Left renal cortex interstitium (tissue), 4 donors: ENCODE results near the gene PSD4. TPM values are rescaled to one million over a fixed set of nuclear protein-coding genes. Genes with fewer than 3 reads are reported as not detected.

ENCODE experiments used
- DNase-seq, 4 donors: peaks; one replicate each; pipeline ENCODE4 v3.0.0-alpha.2; 2013; ENCODE audit warnings: low read depth in 4 of 4, low spot score in 2 of 4, missing footprints in 1 of 4
- polyA plus RNA-seq, 4 donors: library from polyadenylated mRNA; unstranded; fragments of 120-200 nt; gene quantifications; one replicate each; pipeline ENCODE4 v1.2.1, GENCODE V29; 2013; ENCODE audit not compliant: insufficient read length in 4 of 4

The PSD4 gene
- polyA plus RNA-seq, 4 donors = 9.1 to 17.1 (median 10.7) TPM

DNA sequence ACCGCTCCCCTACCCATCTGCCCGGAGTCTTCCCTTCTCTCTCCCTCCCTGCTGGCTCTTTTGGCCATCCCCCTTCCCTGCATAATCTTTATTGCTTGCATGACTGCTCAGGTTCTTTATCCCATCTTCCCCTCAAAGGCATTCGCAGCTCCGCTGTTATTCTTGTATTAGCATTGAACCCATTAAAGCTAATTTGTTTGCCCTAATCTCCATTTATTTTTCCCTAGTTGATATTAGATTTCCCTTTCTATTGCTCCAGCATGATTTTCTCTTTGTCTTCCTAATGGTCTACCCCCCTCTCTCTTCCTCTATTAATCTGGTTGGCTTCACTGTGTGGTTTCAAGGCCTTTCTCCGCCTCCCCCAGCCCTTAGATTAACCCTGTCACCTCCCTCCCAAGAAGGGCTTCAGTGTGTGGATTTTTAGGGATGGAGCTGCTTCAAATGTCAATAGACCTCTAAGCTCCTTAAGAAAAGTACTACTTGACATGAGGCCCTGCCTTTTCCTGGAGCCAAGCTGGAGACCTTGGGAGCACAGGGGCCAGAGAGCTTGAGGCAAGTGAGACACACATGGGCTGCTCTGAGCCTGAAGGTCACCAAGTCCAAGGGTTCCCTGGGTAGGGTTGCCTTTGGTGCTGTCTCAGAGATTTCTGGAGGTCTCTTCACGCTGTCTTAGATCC is 84.8 kb downstream of the PSD4 start:
- no peak for DNase-seq

Other genes starting within 250 kb of the PSD4 start
- under 1 TPM in 2 of 4 donors, not detected in 2; 0.21 to 0.25 TPM for gene IL36G, start 196.0 kb upstream of the PSD4 start, polyA plus RNA-seq
- not detected for gene IL36A, start 168.5 kb upstream of the PSD4 start, polyA plus RNA-seq
- gene IL36B, start 121.1 kb upstream of the PSD4 start, polyA plus RNA-seq = not detected
- gene IL36RN, start 114.8 kb upstream of the PSD4 start, polyA plus RNA-seq = not detected
- not detected for gene IL1F10, start 106.0 kb upstream of the PSD4 start, polyA plus RNA-seq
- gene IL1RN, start 46.4 kb upstream of the PSD4 start, polyA plus RNA-seq = 1 to 10 TPM in 3 of 4 donors, under 1 TPM in 1; 0.83 to 5.1 (median 3.1) TPM
- gene PAX8, start 105.0 kb downstream of the PSD4 start, polyA plus RNA-seq = 100 to 1,000 TPM; 202 to 593 (median 403) TPM